SIG-M5 treated with dmso at 0.1 percent for 504 hours (cell line): ENCODE data around the gene RMND5B.
"Not testable (repeated sequence)": the region's sequence is repeated elsewhere in the genome, so short reads cannot be mapped to it uniquely, and the experiment has no call there.

Experiments
- DNase-seq: peaks from one replicate; lab custom pipeline; 2025; ENCODE audit not compliant: unreplicated experiment; lab: John Stamatoyannopoulos, UW

The RMND5B gene

GRCh38 chr5:178127300-178128009 is 3.4 kb upstream of the RMND5B start:
- not testable (repeated sequence) for DNase-seq

- no peak for DNase-seq
Observed at GRCh38 chr5:178129296-178129695, 1.5 kb upstream of the RMND5B start.

GRCh38 chr5:178130234-178130575 is 609 bp upstream of the RMND5B start:
- DNase-seq = not testable (repeated sequence)

- no peak for DNase-seq
Observed at GRCh38 chr5:178131446-178131996, 707 bp downstream of the RMND5B start.

- no peak for DNase-seq
Observed at GRCh38 chr5:178136990-178137389, 6.2 kb downstream of the RMND5B start.

- no peak for DNase-seq
Observed at GRCh38 chr5:178137991-178138390, 7.2 kb downstream of the RMND5B start.

GRCh38 chr5:178141550-178141949 is 10.7 kb downstream of the RMND5B start:
- DNase-seq = no peak

GRCh38 chr5:178142642-178143041 is 11.8 kb downstream of the RMND5B start:
- no peak for DNase-seq

- no peak for DNase-seq
Observed at GRCh38 chr5:178143246-178143645, 12.4 kb downstream of the RMND5B start.

- DNase-seq = no peak
Observed at GRCh38 chr5:178143901-178144300, 13.1 kb downstream of the RMND5B start.

- DNase-seq = peak; percentile 83
Observed at GRCh38 chr5:178145965-178146820, 15.4 kb downstream of the RMND5B start.

GRCh38 chr5:178147406-178147805 is 16.6 kb downstream of the RMND5B start:
- no peak for DNase-seq

GRCh38 chr5:178149199-178149932 is 18.6 kb downstream of the RMND5B start:
- no peak for DNase-seq

GRCh38 chr5:178150977-178151734 is 20.3 kb downstream of the RMND5B start:
- peak; percentile 36 for DNase-seq

- no peak for DNase-seq
Observed at GRCh38 chr5:178152491-178153444, 22.0 kb downstream of the RMND5B start.

GRCh38 chr5:178153530-178154340 is 22.9 kb downstream of the RMND5B start, which contains the start of gene NHP2:
TSS of gene NHP2 (minus strand) at chr5:178153885. CDS start at chr5:178153817, 68 bp downstream.
- peak; percentile 99 for DNase-seq

GRCh38 chr5:178155065-178155464 is 24.3 kb downstream of the RMND5B start:
- DNase-seq = no peak

- DNase-seq = no peak
Observed at GRCh38 chr5:178160176-178160575, 29.4 kb downstream of the RMND5B start.

GRCh38 chr5:178162481-178162880 is 31.7 kb downstream of the RMND5B start:
- no peak for DNase-seq
